ENCODE measurements around the gene PRDM5. TPM values are rescaled to one million over a fixed set of nuclear protein-coding genes. Genes with fewer than 3 reads are reported as not detected.

The PRDM5 gene
- total RNA-seq, 1 donor: 2.2 TPM

DNA sequence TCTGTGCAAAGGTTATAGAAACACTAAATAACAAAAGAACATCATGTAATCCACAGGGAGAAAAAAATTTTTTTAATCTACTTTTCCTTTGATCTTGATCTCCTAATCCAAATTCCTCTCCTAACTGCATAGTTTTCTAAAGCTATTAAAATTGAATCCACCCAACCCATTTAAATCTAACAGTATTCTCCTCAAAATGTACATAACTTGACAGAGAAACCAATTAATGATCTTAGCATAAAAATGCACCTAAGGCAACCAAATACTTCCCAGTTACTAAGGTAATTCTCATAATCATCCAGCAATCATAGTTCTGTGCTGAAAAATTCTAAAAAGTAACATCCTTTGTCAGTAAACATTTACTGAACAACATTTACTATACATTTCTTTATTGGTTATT is 60.7 kb downstream of the PRDM5 start:
- DNase-seq (ENCODE audit: low read depth in 2 of 3, low spot score in 2 of 3): no peak

DNA sequence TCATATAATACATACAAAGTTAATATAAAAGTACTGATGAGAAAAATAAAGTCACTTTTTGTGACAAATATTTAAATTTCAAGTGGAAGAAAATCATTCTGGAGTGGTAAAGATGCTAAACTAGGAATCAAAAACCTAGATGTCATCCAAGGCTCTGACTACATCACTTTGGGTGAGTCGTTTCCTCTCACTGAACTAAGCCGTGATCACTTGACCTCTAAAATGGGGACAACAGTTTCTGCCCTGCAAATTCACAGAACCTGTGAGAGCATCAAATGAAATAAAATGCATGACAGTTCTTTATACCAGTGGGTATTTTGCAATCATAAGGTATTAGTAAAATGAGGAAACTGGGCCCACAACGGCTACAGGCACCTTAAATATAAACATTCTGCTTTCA is 63.8 kb downstream of the PRDM5 start:
- DNase-seq (ENCODE audit: low read depth in 2 of 3, low spot score in 2 of 3): no peak

DNA sequence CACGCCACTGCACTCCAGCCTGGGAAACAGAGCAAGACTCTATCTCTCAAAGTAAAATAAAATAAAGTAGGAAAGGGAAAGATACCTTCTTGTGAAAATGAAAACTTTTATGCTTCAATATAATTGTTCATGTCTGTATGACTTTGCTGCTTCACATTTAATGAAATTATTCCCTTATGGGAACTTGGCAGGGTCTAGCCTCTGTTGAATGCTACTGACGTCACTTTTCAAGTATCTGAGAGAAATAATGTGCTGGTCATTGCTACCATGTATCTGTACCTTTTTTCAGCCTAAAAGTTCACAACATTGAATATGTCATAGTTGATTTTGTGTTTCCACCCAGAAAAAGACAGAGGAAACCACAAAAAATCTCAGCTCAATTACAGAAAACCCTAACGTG is 65.2 kb downstream of the PRDM5 start:
- no peak for DNase-seq (ENCODE audit: low read depth in 2 of 3, low spot score in 2 of 3)

DNA sequence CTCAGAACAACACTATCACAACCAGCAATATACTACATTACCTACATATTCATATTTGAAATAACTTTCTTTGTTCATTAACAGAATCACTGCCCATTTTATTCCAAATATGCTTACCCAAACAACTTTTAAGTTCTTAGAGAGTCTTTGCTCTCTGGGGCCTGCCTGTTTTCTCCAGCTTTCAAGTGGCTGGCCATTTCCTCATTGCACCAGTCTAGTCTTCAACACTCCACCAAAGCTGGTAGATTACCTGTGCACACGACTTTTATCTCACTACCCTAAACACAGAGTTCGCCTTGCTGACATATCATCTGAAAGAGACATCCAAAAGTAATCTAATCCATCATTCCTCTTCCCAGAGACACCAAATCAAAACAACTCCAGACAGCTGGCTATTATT is 66.2 kb downstream of the PRDM5 start:
- DNase-seq (ENCODE audit: low read depth in 2 of 3, low spot score in 2 of 3): no peak

DNA sequence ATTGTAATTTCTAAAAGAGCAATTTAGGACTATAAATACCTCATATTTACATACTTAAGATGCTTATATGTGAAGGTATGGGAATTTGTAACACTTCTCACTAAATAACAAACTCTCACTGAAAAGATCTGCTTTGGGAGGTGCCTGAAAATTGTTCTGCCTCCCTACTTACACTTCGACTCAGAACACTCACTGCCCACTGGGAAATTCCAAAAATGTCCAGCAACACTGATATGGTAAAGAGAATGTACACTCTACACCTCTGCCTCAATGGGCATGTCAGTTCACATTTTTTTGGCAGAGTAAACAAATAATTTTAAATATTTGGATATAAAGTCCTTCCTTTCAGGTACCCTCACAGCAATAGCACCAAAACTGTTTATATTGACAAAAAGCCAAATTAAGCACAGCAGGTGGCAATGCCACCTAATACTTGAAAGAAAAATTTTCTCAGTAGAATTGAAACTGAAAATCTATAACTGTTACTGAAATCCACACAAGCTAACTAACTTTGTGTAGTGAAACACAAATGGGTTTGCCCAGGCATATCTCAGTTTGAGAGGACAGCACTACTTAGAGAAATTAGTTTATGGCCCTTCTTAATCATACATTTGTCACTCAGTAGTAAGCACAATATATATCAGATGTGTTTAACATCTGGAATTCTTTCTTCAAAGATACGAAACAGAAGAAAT is 67.1 kb downstream of the PRDM5 start:
- no peak for DNase-seq (ENCODE audit: low read depth in 2 of 3, low spot score in 2 of 3)

DNA sequence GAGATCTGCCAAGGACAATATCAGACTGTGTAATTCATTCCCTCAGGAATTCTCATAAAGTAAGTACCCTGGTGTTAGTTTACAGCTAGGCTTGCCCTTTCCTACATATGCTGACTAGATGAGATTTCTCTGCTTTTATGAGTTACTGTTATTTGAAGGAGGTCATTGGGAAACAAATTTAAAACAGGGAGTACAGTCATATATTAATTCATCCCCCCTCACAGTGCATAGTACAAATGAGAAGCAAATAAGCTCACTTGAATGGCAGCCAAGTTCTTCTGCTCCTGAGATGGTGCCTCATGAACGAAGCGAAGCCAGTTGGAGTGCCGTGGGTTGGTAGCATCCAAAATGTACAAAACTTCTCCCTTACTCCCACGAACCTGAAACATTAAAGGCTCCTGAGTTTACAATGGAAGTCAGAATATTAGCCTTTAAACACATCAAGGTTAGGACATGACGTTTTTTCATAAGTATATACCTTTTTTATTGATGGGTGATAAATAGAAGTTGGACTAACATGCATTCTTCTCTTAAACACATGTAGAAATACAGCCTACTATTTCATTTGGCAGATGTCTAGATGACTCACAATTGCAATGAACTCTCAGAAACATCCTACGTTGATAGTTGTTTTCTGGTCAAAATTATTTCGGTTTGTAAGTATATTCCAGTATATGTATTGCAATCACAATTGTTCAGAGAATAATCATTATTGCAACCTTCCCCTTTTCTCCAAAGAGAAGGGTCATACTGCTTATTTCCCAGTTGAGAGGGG is 69.2 kb downstream of the PRDM5 start:
- DNase-seq (ENCODE audit: low read depth in 2 of 3, low spot score in 2 of 3): no peak

DNA sequence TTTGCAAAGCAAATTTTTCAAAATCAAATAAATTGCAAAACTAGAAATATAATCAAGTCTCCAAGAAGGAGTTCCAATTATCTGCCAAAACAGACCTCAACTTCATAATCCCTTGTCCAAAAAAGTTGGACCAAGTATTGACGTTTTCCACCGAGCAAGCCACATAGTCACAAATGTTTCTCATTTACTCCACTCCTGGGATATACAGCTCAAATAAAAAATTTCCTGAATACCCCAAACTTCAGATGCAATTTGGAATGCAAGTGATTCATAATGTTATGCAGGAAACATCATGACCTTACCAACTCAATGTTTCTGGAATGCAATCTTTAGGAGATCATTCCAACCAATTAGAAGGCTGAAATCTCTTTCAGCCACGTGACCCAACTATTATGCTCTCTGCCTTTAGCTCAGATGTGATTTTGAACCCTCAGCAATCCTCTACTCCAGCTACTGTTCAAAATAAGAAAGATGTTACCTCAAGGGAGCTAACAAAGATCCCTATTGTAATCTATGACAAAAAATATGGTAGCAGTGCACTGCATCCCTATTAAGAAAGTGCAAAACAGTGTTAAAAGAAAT is 72.4 kb downstream of the PRDM5 start:
- no peak for DNase-seq (ENCODE audit: low read depth in 2 of 3, low spot score in 2 of 3)

DNA sequence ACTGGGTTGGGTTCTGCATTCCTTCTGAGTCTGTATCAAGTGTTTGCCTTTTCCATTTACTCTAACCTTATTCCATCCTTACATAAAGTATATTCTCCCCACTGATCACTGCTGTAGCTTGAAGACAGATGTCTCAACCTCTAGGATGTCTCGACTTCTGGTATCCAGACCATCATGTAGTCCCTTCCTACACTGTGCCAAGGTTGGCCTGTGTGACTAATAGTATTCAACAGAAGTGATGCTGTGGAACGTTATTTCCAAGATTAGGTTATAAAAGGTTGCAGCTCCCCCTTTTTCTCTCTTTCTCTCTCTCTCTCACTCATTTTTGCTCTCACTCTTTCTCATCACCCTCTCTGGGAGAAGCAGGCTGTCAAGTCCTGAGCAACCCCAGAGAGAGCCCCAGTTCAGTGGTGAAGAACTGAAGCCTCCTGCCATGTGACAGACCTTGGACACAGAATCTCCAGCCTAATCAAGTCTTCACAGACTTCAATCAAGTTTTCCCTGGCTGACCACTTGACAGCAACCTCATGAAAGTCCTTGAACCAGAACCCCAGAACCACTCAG is 75.4 kb downstream of the PRDM5 start:
- DNase-seq (ENCODE audit: low read depth in 2 of 3, low spot score in 2 of 3): no peak

DNA sequence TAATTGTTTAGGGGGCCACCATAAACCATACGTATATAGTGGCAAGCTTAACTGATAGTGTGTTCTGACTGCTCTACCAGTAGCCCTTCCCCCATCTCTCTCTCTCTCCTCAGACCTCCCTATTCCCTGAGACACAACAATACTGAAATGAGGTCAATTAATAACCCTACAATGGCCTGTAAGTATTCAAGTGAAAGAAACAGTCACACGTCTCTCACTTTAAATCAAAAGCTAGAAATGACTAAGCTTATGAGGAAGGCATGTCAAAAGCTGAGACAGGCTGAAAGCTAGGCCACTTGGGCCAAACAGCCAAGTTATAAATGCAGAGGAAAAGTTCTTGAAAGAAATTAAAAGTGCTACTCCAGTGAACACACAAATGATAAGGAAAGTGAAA is 78.0 kb downstream of the PRDM5 start:
- no peak for DNase-seq (ENCODE audit: low read depth in 2 of 3, low spot score in 2 of 3)

DNA sequence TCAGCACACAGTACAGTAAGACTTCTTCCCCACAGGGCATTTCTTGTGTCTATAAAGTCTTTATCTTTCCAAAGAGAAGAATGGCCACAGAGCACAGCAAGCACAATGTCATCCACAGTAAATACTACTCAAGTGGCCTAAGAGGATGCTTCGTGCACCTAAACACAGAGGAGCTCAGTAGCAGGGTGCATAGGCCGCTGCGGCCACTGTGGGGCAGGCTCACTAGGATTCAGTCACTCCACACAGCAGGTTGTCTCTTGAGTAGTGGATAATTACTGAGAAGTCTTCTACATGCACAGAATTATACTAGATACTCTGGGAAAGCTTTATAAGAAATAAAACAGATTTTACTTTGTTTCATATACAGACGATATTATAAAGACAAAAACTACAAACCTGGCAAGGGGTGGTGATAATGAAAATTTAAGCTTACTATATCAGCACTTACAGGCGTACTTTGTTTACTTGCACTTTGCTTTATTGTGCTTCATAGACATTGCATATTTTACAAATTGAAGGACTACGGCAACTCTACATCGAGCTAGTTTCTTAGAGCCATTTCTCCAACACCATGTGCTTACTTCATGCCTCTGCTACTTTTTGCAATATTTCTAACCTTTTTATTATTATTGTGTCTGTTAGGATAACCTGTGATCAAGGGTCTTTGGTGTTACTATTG is 78.5 kb downstream of the PRDM5 start:
- no peak for DNase-seq (ENCODE audit: low read depth in 2 of 3, low spot score in 2 of 3)

DNA sequence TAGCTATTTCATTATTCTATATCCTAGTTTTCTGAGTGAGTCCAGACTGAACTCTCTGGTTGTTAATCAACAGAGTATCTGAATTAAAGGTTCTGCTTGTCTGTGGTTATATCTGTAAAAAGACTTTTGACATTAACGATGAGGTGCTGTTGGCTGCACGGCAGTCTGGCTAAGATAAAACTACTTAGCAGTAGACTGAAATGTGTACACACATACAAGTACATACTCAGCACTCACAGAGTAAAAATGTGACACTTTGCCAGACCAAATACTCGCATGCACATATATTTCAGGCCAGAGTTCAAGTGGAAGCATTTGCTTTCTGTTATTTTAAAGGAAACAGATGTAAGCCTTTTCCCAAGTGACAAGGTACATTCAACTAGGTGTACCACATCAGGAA is 80.5 kb downstream of the PRDM5 start:
- DNase-seq (ENCODE audit: low read depth in 2 of 3, low spot score in 2 of 3): no peak

DNA sequence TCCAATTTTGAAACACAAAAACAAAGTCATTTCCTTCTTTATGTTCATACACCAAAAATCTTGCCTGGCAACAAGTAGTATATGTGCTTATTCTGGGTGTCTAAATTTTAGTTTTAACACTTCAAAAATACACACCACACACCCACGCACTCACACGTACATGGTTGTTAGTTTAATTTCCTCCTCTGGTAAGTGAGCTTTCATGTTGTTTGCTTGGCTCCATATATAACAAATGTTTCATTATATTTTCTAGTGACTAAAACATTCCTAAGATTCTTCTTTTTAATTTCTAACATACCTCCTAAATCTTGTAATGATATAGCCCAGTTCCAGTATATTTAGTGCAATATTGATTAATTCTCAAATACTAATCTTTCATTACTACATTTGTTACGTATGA is 80.9 kb downstream of the PRDM5 start:
- no peak for DNase-seq (ENCODE audit: low read depth in 2 of 3, low spot score in 2 of 3)

DNA sequence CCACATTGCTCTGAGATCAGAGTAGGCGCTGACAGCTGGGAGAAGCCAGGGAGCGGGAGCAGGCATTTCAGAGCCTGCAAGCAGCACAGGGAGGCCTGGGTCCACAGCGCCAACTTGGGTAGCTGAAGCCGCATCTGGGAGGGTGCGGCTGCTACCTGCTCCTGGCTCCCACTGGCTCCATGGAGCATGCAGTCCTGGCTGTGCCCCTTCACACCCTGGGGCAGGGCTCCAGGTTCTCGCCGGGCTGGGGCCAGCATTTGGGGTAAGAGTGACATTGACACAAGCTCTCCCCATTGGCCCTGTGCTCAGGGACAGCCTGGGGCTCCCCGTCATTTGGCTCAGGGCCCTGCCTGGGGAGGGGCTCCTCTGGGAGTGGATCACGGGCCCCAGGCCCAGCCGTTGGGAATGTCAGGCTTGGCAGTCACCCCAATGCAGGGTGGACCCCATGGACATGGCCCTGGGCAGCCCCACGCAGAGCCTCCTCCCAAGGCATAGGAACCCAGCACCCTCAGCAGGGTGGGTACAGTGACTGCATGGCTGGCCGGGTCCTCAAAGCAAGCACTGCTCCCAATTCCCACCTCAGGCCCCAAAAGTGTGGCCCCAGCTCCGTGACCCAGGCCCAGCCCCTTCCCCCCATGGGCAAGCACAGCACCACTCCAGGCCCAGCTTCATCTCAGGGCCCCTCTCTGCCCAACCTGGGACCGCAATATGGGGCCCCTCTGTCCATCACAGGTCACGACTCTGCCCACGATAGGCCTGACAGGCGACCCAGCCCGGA is 82.4 kb downstream of the PRDM5 start:
- DNase-seq (ENCODE audit: low read depth in 2 of 3, low spot score in 2 of 3): no peak

DNA sequence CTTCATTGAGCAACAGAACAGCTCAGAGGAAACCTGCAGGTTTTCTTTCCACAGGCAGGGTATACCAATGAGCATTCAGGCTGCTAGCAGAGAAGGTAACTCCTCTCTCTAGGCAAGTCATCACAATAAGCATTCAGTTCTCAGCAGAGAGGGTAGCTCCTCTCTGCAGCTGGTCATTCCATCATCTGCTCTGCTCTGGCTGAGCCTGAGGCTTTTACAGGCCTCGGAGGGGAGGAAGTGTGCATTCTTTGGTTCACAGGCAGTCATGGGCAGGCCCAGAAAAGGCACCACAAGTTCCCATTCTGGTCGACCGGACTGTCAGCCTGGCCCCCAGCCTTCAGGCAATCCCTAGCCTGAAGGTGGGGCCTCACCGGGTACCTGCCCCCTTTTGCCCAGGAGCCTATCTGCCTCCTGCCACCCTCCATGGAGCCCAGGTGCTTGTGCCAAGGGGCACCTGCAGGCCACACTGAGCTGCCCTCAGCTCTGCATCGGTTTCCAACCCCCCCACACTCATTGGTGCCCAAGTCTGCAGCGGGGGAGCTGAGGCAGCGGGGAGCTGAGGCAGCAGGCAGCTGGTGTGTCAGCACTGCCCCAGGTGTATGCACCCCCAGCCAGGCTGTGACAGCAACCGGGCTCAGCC is 83.1 kb downstream of the PRDM5 start:
- no peak for DNase-seq (ENCODE audit: low read depth in 2 of 3, low spot score in 2 of 3)

DNA sequence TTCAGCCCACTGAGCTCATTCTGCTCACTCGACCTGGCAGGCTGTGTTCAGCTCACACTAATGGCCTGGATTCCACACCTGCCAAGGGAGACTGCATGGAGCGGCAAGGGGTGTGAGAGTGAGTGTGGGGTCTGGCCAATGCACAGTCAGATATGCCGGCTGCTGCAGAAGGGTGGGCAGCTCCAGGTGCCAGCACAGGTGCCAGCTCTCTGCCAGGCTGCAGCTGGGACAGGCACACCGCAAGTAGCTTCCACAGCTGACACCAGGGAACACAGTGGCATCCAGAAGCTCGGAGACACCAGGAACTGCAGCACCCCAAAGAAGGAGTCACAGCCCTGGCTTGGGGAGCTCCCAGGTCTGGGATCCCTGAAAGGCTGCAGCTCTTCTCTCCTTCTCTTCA is 83.7 kb downstream of the PRDM5 start:
- no peak for DNase-seq (ENCODE audit: low read depth in 2 of 3, low spot score in 2 of 3)

DNA sequence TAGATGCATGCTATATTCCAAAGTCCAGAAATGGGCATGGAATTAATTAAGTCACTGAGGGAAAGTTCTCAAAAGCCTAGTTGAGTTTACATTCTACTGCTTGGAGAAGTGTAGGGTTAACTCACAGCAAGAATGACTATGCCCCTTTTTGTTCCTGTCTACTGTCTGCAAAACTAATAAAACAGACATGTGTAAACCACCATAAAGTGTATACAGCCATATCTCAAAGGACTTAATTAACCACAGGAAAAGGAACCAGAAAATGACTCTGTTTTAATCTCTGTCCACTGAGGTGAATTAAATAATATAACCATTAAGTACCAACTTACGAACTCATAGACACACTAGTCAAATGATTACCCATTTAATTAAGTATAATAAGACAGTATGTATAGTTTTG is 84.9 kb downstream of the PRDM5 start:
- peak in 1 of 3 donors; percentile 36 for DNase-seq (ENCODE audit: low read depth in 2 of 3, low spot score in 2 of 3)

DNA sequence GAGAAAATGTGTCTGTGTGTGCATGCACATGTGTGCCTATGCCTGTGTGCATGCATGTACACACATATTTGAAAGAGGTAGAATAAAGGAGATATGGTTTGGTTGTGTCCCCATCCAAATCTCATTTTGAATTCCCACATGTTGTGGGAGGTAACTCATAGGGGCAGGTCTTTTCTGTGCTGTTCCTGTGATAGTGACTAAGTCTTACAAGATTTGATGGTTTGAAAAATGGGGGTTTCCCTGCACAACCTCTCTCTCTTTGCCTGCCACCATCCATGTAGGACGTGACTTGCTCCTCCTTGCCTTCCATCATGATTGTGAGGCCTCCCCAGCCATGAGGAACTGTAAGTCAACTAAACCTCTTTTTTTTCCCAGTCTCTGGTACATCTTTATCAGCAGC is 87.2 kb downstream of the PRDM5 start:
- no peak for DNase-seq (ENCODE audit: low read depth in 2 of 3, low spot score in 2 of 3)

DNA sequence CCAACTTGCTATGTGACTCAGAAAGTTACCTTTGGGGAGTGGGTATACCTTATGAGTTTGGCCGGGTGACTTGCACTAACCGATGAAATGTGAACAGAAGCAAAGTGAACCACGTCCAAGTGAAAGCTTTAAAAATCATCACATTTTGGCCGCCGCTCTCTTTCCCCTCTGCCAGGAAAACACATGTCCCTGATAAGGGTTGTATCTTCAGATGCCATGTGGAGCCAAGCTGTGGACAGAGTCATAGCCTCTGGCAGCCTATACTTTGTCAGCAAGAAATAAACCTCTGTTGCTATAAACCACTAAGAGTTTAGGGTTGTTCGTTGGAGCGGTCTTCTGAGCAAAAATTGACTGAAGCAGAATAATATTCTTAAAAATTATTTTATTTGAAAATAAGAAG is 92.3 kb downstream of the PRDM5 start:
- peak in 2 of 3 donors; percentile 42 to 54 for DNase-seq (ENCODE audit: low read depth in 2 of 3, low spot score in 2 of 3)

DNA sequence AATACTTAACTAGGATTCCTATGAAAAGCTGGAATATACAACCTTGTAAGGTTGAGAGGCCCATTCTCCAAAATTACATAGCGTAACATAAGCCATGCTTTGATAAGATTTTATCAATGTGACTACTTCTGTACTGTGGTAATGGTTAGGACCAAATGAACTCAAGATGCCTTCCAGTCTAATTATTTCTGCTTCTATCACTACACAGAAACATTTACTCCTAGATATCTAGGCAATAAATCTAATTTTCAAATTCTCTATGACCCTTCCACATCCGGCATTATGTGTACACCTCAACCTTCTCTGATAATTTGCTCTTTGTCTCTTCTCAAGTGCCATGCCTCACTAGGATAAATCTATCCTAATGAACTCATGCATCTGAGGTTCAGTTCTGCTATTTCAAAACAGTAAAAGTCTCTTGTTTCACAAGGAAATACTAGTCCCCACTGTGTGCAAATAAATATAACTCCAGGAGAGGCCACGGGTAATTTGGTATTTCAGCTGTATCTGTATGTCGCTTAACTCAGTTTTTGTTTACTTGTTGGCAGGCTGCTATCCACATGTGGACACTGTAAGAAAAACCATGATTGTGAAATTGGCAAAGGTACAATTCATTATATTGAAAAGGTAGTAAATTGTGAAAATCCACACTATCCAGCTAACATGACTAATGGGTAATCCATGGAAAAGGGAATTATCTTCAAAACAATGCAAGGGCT is 93.3 kb downstream of the PRDM5 start:
- no peak for DNase-seq (ENCODE audit: low read depth in 2 of 3, low spot score in 2 of 3)
